Left kidney (tissue), 2 donors: ENCODE data around the gene DEAF1. TPM values are rescaled to one million over a fixed set of nuclear protein-coding genes. Genes with fewer than 3 reads are reported as not detected.
"Not testable (repeated sequence)": the region's sequence is repeated elsewhere in the genome, so short reads cannot be mapped to it uniquely, and the experiment has no call there.

ENCODE experiments used
- DNase-seq: peaks from one replicate; pipeline ENCODE4 v3.0.0-alpha.2; 2013
- polyA plus RNA-seq: library from polyadenylated mRNA; unstranded; fragments of 120-200 nt; gene quantifications from one replicate; pipeline ENCODE4 v1.2.1, GENCODE V29; 2013; ENCODE audit not compliant: insufficient read length

The DEAF1 gene
- polyA plus RNA-seq, 1 donor = 45.6 TPM

DNA sequence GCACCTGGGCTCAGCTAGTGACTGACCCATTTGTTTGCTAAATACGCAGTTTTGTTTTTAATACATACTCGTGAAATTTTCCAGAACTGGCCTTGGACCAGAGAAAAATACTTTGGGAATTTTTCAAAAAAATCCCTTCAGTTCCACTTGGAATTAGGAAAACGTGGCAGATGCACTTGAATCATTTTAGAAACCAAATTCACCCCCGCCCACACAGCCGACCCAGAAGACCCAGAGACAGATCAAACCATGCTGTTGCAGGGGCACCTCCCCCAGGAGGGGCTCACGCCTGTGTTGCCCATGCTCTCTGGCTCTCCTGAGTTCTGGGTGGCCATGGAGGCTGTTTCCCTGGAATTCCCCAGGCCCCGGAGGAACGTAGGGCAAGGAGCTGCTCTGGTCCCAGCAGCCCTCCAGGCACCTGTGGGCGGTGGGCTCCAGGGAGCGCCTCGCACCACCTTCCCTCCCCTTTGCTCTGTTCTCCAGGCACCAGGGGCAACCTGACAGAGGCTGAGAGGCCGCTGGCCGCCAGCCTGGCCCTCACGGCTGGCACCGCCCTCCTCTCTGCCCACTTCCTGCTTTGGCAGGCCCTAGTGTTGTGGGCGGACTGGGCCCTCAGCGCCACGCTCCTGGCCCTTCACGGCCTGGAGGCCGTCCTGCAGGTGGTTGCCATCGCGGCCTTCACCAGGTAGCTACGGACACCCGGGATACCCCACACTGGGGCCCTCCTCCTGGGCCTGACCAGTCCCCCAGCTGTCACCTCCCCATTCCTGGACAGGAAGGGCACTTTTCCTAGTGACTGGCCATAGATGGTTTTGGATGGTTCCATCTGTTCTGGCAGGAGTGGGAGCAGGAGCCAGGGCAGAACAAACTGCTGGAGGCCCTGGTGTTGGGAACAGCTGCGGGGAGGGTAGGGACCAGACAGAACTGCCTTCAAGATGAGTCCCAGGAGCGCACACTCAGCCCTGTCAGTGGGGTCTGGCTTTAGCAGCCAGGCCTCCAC lies 7.7 kb upstream of the DEAF1 start:
- DNase-seq = no peak

GRCh38 chr11:701741-702461 lies 6.9 kb upstream of the DEAF1 start:
- DNase-seq = no peak

- DNase-seq = no peak
Observed at GRCh38 chr11:699753-700152, 4.7 kb upstream of the DEAF1 start.

DNA sequence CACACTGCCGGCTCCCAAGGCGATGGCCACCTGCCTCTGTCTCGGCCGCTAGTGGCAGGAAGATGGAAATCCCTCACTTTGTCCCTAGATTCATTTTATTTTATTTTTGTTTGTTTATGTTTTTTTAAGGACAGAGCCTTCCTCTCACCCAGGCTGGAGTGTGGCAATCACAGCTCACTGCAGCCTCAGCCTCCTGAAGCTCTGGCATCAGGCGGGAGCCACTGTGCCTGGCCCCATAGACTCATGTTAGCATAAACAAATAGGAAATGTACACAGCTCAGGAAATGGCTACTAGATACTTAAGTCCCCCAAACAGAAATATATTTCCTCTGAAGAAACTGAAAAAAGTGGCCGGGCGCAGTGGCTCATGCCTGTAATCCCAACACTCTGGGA lies 4.1 kb upstream of the DEAF1 start:
- DNase-seq = no peak

DNA sequence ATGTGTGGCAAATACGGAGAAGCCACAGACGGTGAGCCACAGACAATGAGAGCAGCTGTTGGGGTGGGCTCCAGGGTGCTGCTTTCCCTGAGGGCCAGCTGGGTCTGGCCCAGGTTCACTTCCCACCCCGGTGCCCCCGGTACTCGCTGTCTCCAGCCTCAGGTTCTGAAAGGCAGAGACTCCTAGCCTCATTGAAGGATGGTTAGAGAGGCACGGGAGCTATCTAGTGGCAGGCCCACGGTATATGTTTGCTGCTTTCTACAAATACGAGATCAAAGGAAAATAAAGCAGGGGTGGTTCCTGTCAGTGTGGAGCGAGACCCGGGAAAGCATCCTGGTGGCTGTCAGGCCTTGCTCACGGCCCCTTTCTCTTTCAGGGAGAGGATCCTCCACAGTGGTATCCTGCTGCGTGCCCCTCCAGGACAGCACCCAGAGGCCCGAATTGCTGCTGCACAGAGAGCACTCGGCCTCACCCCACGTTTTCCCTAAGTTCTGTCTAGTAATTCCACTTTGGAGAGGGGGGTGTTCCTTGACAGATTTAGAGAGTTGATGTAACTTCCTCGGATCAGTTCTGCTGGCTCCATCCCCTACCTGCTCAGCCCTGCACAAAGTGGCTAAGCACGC lies 3.6 kb upstream of the DEAF1 start:
- no peak for DNase-seq

- DNase-seq = no peak
Observed at GRCh38 chr11:697811-698311, 2.8 kb upstream of the DEAF1 start.

DNA sequence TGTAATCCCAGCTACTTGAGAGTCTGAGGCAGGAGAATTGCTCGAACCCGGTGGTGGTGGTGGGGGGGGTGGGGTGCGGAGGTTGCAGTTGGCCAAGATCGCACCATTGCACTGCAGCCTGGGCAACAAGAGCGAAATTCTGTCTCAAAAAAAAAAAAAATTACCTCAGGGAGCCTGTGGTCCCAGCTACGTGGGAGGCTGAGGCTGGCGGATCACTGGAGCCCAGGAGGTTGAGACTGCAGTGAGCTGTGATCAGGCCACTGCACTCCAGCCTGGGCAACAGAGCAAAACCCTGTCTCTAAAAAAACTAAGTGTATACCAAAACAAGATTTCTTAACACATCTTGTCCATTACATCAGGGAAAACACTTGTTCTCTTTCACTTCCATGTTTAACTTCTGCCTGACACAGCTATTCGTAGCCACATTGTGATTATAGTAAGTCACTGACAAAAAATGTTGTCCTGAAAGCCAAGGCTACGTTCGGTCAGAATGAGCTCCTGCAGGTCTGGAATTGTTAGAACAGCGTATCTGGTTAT lies 2.0 kb upstream of the DEAF1 start:
- no peak for DNase-seq

DNA sequence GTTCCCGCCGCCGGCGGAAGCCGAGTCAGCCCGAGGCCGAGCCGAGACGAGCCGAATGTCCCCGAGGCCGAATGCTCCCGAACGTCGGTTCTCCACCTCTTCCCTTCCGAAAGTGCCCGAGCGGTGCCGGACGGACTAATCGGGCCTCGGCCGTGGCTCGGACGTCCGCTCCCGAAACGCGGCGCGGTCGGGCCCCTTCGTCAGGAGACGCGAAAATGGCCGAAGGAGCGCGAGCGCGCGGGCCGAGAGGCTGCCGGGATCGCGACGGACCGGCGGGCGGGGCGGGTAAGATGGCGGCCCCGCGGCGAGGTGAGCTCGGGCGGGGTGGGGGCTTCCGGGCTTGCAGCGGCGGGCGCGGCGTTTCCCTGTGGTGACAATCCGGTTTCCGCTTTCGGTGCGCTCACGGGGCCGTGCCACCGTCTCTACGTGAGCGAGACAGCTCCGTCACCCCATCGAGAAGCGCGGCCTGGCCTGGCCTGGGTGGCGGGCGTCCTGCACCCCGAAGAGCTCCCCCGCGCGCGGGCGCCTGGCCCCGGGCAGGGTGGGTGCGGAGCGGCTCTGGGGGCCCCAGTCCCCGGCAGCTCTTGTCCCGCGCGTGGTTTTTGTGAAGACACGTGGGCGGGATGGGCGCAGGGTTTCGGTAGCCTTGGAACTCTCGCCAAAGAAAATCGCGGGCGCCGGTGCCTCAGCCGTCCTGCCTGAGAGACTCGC lies 671 bp upstream of the DEAF1 start, which contains the start of gene TMEM80:
TSS of gene TMEM80 (plus strand) at position 279 of the 711 bp plus-strand sequence. CDS start at position 291, 12 bp downstream.
- DNase-seq = peak; percentile 98

- DNase-seq = no peak
Observed at GRCh38 chr11:695288-695537, 191 bp upstream of the DEAF1 start.

DNA sequence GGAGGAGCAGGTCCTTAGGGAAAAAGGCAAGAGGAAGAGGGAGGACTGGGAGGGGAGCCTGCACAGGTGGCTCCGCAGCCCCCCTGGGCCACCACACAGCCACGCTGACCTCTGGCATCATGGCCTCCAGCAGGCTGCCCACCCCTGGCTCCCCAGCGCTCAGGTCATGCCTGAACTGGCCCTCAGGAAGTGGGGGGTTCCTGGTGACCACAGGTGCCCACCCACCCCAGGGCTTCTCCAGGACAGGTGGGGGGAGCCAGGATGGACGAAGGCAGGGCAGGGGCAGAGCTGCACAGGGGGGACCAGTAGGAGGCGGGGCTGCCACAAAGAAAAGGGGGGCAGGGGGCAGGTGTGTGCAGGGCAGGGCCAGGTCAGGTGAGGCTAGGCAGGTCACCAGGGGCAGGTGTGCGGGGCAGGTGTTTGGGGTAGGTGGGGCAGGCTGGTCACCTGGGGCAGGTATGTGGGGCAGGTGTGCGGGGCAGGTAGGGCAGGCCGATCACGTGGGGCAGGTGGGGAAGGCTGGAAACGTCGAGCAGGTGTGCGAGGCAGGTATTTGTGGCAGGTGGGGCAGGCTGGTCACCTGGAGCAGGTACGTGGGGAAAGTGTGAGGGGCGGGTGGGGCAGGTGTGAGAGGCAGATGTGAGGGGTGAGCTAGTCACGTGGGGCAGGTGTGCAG lies 997 bp downstream of the DEAF1 start:
- DNase-seq = no peak

- DNase-seq = no peak
Observed at GRCh38 chr11:693415-693831, 1.6 kb downstream of the DEAF1 start.

GRCh38 chr11:692824-693414 lies 2.1 kb downstream of the DEAF1 start:
- DNase-seq = no peak

GRCh38 chr11:691710-692590 lies 3.1 kb downstream of the DEAF1 start:
- no peak for DNase-seq

- peak; percentile 62 for DNase-seq
Observed at GRCh38 chr11:690738-691633, 4.0 kb downstream of the DEAF1 start.

DNA sequence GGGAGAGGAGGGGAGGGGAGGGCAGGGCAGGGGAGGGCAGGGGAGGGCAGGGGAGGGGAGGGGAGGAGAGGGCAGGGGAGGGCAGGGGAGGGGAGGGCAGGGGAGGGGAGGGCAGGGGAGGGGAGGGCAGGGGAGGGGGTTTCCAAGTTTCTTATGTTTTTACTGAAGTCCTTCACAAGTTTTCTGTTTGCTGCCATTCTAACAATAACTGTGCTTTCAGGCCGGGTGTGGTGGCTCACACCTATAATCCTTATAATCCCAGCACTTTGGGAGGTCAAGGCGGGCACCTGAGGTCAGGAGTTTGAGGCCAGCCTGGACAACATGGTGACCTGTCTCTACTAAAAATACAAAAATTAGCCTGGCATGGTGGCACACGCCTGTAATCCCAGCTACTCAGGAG lies 4.8 kb downstream of the DEAF1 start:
- not testable (repeated sequence) for DNase-seq

- DNase-seq = no peak
Observed at GRCh38 chr11:689625-690024, 5.4 kb downstream of the DEAF1 start.

- no peak for DNase-seq
Observed at GRCh38 chr11:688681-689080, 6.3 kb downstream of the DEAF1 start.

DNA sequence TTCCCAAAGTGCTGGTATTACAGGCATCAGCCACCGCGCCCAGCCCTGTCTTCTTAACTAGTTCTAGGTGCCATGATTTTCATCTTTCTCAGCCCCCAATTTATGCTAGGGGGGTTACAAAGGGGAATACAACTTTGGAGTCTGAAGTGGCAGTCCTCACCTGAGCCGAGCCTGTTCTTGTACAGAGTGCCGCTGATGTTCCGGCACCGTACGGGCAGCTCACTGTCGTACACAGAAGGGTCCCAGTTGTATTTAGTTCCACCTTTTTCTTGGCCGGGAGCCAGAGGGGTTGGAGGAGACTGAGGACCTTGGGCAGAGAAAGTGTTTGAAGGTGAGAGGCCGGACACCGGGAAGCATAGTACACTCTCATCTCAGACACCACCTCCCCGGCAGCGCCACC lies 7.3 kb downstream of the DEAF1 start:
- no peak for DNase-seq
